H1 (cell line): Measurements from ENCODE around the gene RAB5B. TPM values are rescaled to one million over a fixed set of nuclear protein-coding genes. Genes with fewer than 3 reads are reported as not detected.

Experiments
- KDM4A ChIP-seq: IDR thresholded peaks from one replicate; pipeline ENCODE4 v1.7.1; 2012; ENCODE audit warnings: low read depth, mild to moderate bottlenecking, moderate library complexity, low read length, inconsistent platforms; ENCODE audit not compliant: severe bottlenecking
- POLR2AphosphoS5 ChIP-seq: IDR thresholded peaks from 2 replicates; pipeline ENCODE4 v1.6.1; 2011; ENCODE audit warnings: low read depth, low read length
- SIN3A ChIP-seq, 2 experiments: IDR thresholded peaks in 1 of 2; conservative IDR thresholded peaks in 1 of 2; 2 replicates each; pipeline ENCODE4 v1.6.1; 2011 to 2012; ENCODE audit warnings: low read length in 2 of 2, improper control_type of control experiment in 1 of 2, low read depth in 1 of 2, mild to moderate bottlenecking in 1 of 2
- SRF ChIP-seq: IDR thresholded peaks from 2 replicates; pipeline ENCODE4 v1.6.1; 2011; ENCODE audit warnings: mild to moderate bottlenecking, low read depth, low read length, moderate library complexity
- polyA plus RNA-seq, 7 experiments: library from polyadenylated mRNA; depleted of rRNA in 3 of 7; stranded (reverse) in 5 of 7; unstranded in 2 of 7; fragments of >200 nt in 5 of 7; fragments of 200-250 nt in 2 of 7; gene quantifications; 1 replicate in 5 of 7; 2 replicates in 1 of 7; 4 replicates in 1 of 7; pipeline versions ENCODE4 v1.2.1 to v1.2.3, GENCODE V29; 2011 to 2013; ENCODE audit warnings: missing spikeins in 2 of 7, mixed read lengths in 2 of 7
- total RNA-seq: library from RNA; stranded (reverse); fragmentation: NEBNext Ultra II Directional; extraction: Animal tissue kit (Norgen Biotek cat#: 25700); gene quantifications from 2 replicates; pipeline ENCODE4 v1.2.1, GENCODE V29; 2021

RAB5B gene
- total and polyA plus RNA-seq, 2 of the 8 experiments (the other 6 are each of a cell fraction or from before 2014, with no cell fraction given): 56.7 to 62.4 TPM

DNA sequence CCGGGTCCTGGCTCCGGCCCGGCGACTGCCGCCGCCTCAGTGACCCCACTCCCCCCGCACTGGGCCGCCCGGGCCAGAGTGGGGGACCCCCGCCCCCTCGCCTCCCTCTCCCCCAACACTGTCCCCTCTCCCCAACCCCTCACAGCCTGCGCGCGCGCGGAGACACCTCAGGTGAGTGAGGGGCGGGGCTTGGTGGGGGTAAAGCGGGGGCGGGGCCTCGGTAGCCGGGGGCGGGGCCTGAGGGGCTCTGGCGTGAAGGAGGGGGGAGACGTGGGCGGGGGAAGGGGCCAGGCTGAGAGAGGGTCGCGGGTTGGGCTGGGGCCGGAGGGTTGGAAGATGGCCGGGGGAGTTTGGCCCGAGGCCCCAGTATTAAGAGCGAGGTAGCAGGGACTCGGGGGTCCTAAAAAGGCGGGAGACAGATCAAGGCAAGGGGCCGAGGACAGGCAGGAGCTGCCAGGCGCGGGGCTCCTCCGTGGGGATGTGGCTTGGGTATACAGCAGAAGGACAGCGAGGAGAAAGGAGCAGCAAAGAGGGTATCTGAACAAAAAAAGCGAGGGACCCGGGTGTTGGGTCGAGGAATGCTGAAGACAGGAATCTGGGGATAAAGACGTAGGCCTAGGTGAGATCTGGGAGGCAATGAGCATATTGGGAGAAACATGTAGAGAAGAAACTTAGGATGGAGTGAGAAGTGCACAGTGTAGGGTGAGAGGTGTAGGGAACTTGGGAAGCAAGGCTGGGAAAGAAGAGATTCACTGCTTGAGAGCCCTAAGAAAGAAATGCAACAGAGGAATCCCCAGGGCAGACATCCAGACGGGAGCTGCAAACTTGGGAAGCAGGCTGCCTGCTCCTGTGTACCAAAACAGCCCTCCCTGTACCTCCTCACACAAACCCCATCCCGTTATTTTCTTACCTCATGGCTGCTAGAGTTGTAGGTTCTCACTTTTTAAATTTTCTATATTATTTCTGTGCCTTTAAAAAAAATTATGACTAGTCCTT is 34.0 kb downstream of the RAB5B start (continued):
- TF ChIP-seq SIN3A (conservative IDR thresholded peaks at IDR 0.05 in 1 of 2, IDR thresholded peaks at IDR 0.05 in 1 of 2; ENCODE audit: low read depth in 1 of 2, low read length in 2 of 2): peak in 1 of 2 experiments; percentile 17; a peak in 1 of 4 replicates
- no peak for TF ChIP-seq SRF
- TF ChIP-seq POLR2AphosphoS5: peak; percentile 47
- peak; percentile 42 for TF ChIP-seq KDM4A
